Measurements from ENCODE around the gene UBE2E1.

- TF ChIP-seq CTCF (IDR thresholded peaks at IDR 0.05) (no peak), POLR2A (IDR thresholded peaks at IDR 0.05) (no peak)
Measured at GRCh38 chr3:23919628-23920027, 113.9 kb downstream of the UBE2E1 start.
